ENCODE results near the gene WNT1. TPM values are rescaled to one million over a fixed set of nuclear protein-coding genes. Genes with fewer than 3 reads are reported as not detected.

The WNT1 gene
- total RNA-seq, 2 experiments from 2014 or later, result 0.17 to 0.29 TPM

- H3K4me1 Mint-ChIP-seq, result peaks cover 3% of the 10 kb centered on the region
- no peak overlapping the region for H3K4me3 Mint-ChIP-seq
- CTCF ChIA-PET, result interaction anchor here (0.9 to 2.6 kb wide), 6 partner anchors 10 to 53 kb away, joined by 3 to 11 read pairs (median 5); no protein-coding TSS in a partner anchor
- H3K36me3 Mint-ChIP-seq (ENCODE audit: low read depth), result peaks cover 30% of the 10 kb centered on the region
- DNase-seq, result no peak
- H3K27me3 Mint-ChIP-seq, result no peaks in the 10 kb centered on the region
- H3K27ac Mint-ChIP-seq, result no peak overlapping the region
- POLR2A ChIA-PET, result no interaction called here
- H3K9me3 Mint-ChIP-seq, result no peaks in the 10 kb centered on the region
These were observed 52.0 kb downstream of the WNT1 start for GRCh38 chr12:49030119-49030518.

- ChIA-PET CTCF (interaction anchor here (1.3 to 2.6 kb wide), 4 partner anchors 11 to 43 kb away, joined by 5 to 11 read pairs (median 7); no protein-coding TSS in a partner anchor), POLR2A (no interaction called here)
- no peaks in the 10 kb centered on the region for H3K27me3 Mint-ChIP-seq
- no peak overlapping the region for H3K27ac Mint-ChIP-seq
- no peaks in the 10 kb centered on the region for H3K9me3 Mint-ChIP-seq
- H3K36me3 Mint-ChIP-seq (ENCODE audit: low read depth), result peaks cover 26% of the 10 kb centered on the region
- no peak overlapping the region for H3K4me3 Mint-ChIP-seq
- H3K4me1 Mint-ChIP-seq, result peaks cover 3% of the 10 kb centered on the region
- DNase-seq, result no peak
These were observed 52.8 kb downstream of the WNT1 start for GRCh38 chr12:49030714-49031572.

GRCh38 chr12:49031573-49032161 is 53.5 kb downstream of the WNT1 start:
- CTCF ChIA-PET, result interaction anchor here (1.7 to 2.4 kb wide), 2 partner anchors 12 to 34 kb away, joined by 5 to 9 read pairs; no protein-coding TSS in a partner anchor
- Mint-ChIP-seq H3K36me3 (ENCODE audit: low read depth) (peaks cover 29% of the 10 kb centered on the region), H3K4me3 (no peak overlapping the region), H3K27me3 (no peaks in the 10 kb centered on the region), H3K27ac (no peak overlapping the region), H3K9me3 (no peaks in the 10 kb centered on the region), H3K4me1 (peaks cover 3% of the 10 kb centered on the region)
- DNase-seq, result no peak
- POLR2A ChIA-PET, result no interaction called here

Other genes starting within 250 kb of the WNT1 start
- gene ADCY6, start 189.2 kb upstream of the WNT1 start, total RNA-seq, result not detected
- 10 to 100 TPM; 14.9 to 19.9 TPM for gene CACNB3, start 159.8 kb upstream of the WNT1 start, total RNA-seq
- 100 to 1,000 TPM; 143 to 144 TPM for gene DDX23, start 126.2 kb upstream of the WNT1 start, total RNA-seq
- gene RND1, start 112.5 kb upstream of the WNT1 start, total RNA-seq, result 1 to 10 TPM; 1.1 to 1.2 TPM
- gene FKBP11, start 52.8 kb upstream of the WNT1 start, total RNA-seq, result 10 to 100 TPM; 44.2 to 45.6 TPM
- 100 to 1,000 TPM in 1 of 2 experiments, 10 to 100 TPM in 1; 89.6 to 114 TPM for gene ARF3, start 20.8 kb upstream of the WNT1 start, total RNA-seq
- gene WNT10B, start 6.6 kb upstream of the WNT1 start, total RNA-seq, result under 1 TPM; 0.52 to 0.99 TPM
- under 1 TPM; 0.10 to 0.17 TPM for gene DDN, start 21.1 kb downstream of the WNT1 start, total RNA-seq
- gene PRKAG1, start 40.5 kb downstream of the WNT1 start, total RNA-seq, result 10 to 100 TPM; 62.5 to 65.5 TPM
- gene KMT2D, start 82.5 kb downstream of the WNT1 start, total RNA-seq, result 100 to 1,000 TPM in 1 of 2 experiments, 10 to 100 TPM in 1; 97.9 to 116 TPM
- gene RHEBL1, start 91.7 kb downstream of the WNT1 start, total RNA-seq, result 1 to 10 TPM; 4.6 to 6.4 TPM
- gene DHH, start 116.5 kb downstream of the WNT1 start, total RNA-seq, result under 1 TPM in 1 of 2 experiments, not detected in 1; 0.12 TPM
- gene LMBR1L, start 132.5 kb downstream of the WNT1 start, total RNA-seq, result 10 to 100 TPM; 60.3 to 62.3 TPM
- gene TUBA1B, start 153.1 kb downstream of the WNT1 start, total RNA-seq, result 1,000 to 10,000 TPM; 2,153 to 2,254 TPM
- gene TUBA1A, start 210.8 kb downstream of the WNT1 start, total RNA-seq, result 100 to 1,000 TPM in 1 of 2 experiments, 10 to 100 TPM in 1; 94.8 to 109 TPM

Measured in activated CD4-positive, alpha-beta T cell treated with anti-CD3 and anti-CD28 coated beads, Interleukin-2, amount 10 ng/mL, durations not matched to agents 7 days and 5 days (primary cell).